Fibroblast of lung (primary cell): ENCODE results near the gene PRUNE2. TPM values are rescaled to one million over a fixed set of nuclear protein-coding genes. Genes with fewer than 3 reads are reported as not detected.

ENCODE experiments used
- DNase-seq, 2 donors: peaks; one replicate each; pipeline versions ENCODE4 v3.0.0 to v3.0.0-alpha.2; 2010; ENCODE audit warnings: low read depth in 2 of 2
- H2AFZ ChIP-seq: 2 replicates; pipeline ENCODE4 v1.5.1; 2012; ENCODE audit warnings: low read length, control low read depth, inconsistent platforms
- H3K27ac ChIP-seq: 2 replicates; pipeline ENCODE4 v1.5.1; 2011; ENCODE audit warnings: low read length, control low read depth; ENCODE audit not compliant: insufficient read depth
- H3K27me3 ChIP-seq: 2 replicates; pipeline ENCODE4 v1.5.1; 2011; ENCODE audit warnings: mild to moderate bottlenecking, low read length; ENCODE audit not compliant: control insufficient read depth, insufficient read depth
- H3K36me3 ChIP-seq: 2 replicates; pipeline ENCODE4 v1.5.1; 2011; ENCODE audit warnings: low read length; ENCODE audit not compliant: control insufficient read depth, insufficient read depth
- H3K4me1 ChIP-seq: 2 replicates; pipeline ENCODE4 v1.5.1; 2011; ENCODE audit warnings: low read length; ENCODE audit not compliant: control insufficient read depth, insufficient read depth; ENCODE audit errors: extremely low read depth
- H3K4me2 ChIP-seq: 2 replicates; pipeline ENCODE4 v1.5.1; 2011; ENCODE audit warnings: low read length, control low read depth; ENCODE audit not compliant: insufficient read depth; ENCODE audit errors: extremely low read depth
- H3K4me3 ChIP-seq, 4 experiments: fragments of 200-600 bp in 1 of 4; sonication (generic) in 1 of 4; replicated peaks in 1 of 4; 2 replicates each; pipeline ENCODE4 v1.5.1; 2011 to 2016; ENCODE audit warnings: low read length in 4 of 4, low read depth in 3 of 4, mild to moderate bottlenecking in 3 of 4, control low read depth in 2 of 4, inconsistent platforms in 1 of 4, mixed read lengths in 1 of 4; ENCODE audit not compliant: insufficient read depth in 1 of 4; ENCODE audit errors: control extremely low read depth in 1 of 4
- H3K79me2 ChIP-seq: 2 replicates; pipeline ENCODE4 v1.5.1; 2012; ENCODE audit warnings: mild to moderate bottlenecking, low read length, inconsistent platforms; ENCODE audit not compliant: control insufficient read depth, insufficient read depth
- H3K9ac ChIP-seq: 2 replicates; pipeline ENCODE4 v1.5.1; 2011; ENCODE audit warnings: mild to moderate bottlenecking, low read length, control low read depth; ENCODE audit not compliant: insufficient read depth
- H3K9me3 ChIP-seq: 2 replicates; pipeline ENCODE4 v1.5.1; 2012; ENCODE audit warnings: low read depth, low read length; ENCODE audit not compliant: control insufficient read depth, insufficient read depth
- H4K20me1 ChIP-seq: 2 replicates; pipeline ENCODE4 v1.5.1; 2011; ENCODE audit warnings: low read length; ENCODE audit not compliant: control insufficient read depth, insufficient read depth; ENCODE audit errors: extremely low read depth
- EZH2 ChIP-seq: IDR thresholded peaks from 2 replicates; pipeline ENCODE4 v1.5.1; 2012; ENCODE audit warnings: low read length, control low read depth, mild to moderate bottlenecking; ENCODE audit errors: missing control alignments
- polyA plus RNA-seq, 2 donors: library from polyadenylated mRNA; depleted of rRNA in 1 of 2; stranded (reverse) in 1 of 2; unstranded in 1 of 2; fragments of >200 nt; gene quantifications; 2 replicates each; pipeline ENCODE4 v1.2.1, GENCODE V29; 2011 to 2012; ENCODE audit warnings: missing spikeins in 1 of 2
- total RNA-seq: library from RNA; depleted of rRNA; stranded (reverse); fragments of >200 nt; gene quantifications from 2 replicates; pipeline ENCODE4 v1.2.1, GENCODE V29; 2014
- TF ChIP-seq, protein P1 (sequence below), 2 donors: IDR thresholded peaks in 1 of 2; conservative IDR thresholded peaks in 1 of 2; 1 replicate in 1 of 2; 2 replicates in 1 of 2; pipeline ENCODE4 v1.5.1; 2011 to 2012; ENCODE audit warnings: low read length in 2 of 2, control low read depth in 1 of 2, inconsistent platforms in 1 of 2, low read depth in 1 of 2, mild to moderate bottlenecking in 1 of 2

PRUNE2 gene
- total and polyA plus RNA-seq, 2 donors (not counting 1 experiment from before 2014, with no cell fraction given) = 5.4 to 95.6 TPM

DNA sequence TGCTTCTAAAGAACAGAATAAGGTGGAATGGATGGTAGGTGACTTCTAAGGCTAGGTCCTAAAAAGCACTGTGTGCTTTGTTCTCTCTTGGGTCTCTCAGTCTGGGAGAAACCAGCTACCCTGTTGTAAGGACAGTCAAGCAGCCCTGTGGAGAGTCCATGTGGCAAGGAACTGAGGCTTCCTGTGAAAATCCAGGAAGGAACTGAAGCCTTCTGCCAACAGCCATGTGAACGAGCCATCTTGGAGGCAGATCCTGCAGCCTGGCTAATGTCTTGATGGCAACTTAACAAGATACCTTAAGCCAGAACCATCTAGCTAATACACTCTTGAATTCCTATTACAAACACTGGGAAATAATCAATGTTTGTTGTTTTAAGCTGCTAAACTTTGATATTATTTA, 241.8 kb downstream of the PRUNE2 start:
- Histone ChIP-seq H3K36me3 (no peaks in the 10 kb centered on the region), H3K4me3 (no peak overlapping the region), H4K20me1 (no peaks in the 10 kb centered on the region), H3K27me3 (peaks cover 2% of the 10 kb centered on the region), H3K4me2 (no peak overlapping the region), H3K4me1 (no peaks in the 10 kb centered on the region), H3K79me2 (no peaks in the 10 kb centered on the region), H3K9ac (no peak overlapping the region), H2AFZ (no peak overlapping the region), H3K27ac (no peak overlapping the region), H3K9me3 (no peaks in the 10 kb centered on the region)
- DNase-seq = no peak
- TF ChIP-seq EZH2 = no peak
- TF ChIP-seq, protein P1, sequence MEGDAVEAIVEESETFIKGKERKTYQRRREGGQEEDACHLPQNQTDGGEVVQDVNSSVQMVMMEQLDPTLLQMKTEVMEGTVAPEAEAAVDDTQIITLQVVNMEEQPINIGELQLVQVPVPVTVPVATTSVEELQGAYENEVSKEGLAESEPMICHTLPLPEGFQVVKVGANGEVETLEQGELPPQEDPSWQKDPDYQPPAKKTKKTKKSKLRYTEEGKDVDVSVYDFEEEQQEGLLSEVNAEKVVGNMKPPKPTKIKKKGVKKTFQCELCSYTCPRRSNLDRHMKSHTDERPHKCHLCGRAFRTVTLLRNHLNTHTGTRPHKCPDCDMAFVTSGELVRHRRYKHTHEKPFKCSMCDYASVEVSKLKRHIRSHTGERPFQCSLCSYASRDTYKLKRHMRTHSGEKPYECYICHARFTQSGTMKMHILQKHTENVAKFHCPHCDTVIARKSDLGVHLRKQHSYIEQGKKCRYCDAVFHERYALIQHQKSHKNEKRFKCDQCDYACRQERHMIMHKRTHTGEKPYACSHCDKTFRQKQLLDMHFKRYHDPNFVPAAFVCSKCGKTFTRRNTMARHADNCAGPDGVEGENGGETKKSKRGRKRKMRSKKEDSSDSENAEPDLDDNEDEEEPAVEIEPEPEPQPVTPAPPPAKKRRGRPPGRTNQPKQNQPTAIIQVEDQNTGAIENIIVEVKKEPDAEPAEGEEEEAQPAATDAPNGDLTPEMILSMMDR (conservative IDR thresholded peaks at IDR 0.05 in 1 of 2, IDR thresholded peaks at IDR 0.05 in 1 of 2; ENCODE audit: low read depth in 1 of 2, low read length in 2 of 2) = no peak

DNA sequence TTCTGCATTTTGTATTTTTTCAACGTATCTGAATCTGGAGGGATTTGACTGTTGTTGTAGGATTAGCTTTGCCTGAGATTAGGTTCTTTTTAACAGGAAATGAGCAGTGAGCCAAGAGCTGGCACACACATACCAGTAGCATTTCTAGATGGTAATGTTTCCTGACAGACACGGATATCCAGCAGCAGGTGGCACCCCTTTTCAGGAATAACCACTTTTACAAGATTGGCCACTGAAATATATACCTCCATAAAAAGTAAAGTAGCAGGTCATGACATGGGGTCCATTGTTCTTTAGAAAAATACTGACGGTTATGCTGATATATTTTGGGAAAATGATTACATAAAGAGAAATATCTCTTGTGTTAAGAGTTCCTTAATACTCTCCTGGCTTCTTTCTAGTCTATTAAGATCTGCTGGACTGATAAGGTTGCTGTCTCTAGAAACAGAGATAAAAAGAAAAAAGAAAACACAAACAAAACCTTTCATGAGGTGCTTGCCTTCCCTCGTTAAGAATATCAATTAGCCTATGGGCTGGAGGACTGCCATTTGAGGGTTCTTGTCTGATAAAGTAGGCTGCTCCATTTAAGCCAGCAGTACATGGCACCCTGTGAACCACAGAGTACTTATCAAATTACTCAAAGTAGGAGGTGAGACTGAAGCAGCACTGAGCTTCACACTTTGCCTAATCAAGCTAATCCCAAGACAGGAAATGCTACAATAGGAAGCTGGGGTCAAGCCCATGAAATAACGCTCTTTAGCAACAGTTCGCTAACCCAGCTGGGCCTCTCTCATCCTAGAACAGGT, 243.2 kb downstream of the PRUNE2 start:
- TF ChIP-seq EZH2 = no peak
- TF ChIP-seq, protein P1 (conservative IDR thresholded peaks at IDR 0.05 in 1 of 2, IDR thresholded peaks at IDR 0.05 in 1 of 2; ENCODE audit: low read depth in 1 of 2, low read length in 2 of 2) = no peak
- peaks cover 2% of the 10 kb centered on the region for H3K4me1 ChIP-seq
- DNase-seq = no peak

DNA sequence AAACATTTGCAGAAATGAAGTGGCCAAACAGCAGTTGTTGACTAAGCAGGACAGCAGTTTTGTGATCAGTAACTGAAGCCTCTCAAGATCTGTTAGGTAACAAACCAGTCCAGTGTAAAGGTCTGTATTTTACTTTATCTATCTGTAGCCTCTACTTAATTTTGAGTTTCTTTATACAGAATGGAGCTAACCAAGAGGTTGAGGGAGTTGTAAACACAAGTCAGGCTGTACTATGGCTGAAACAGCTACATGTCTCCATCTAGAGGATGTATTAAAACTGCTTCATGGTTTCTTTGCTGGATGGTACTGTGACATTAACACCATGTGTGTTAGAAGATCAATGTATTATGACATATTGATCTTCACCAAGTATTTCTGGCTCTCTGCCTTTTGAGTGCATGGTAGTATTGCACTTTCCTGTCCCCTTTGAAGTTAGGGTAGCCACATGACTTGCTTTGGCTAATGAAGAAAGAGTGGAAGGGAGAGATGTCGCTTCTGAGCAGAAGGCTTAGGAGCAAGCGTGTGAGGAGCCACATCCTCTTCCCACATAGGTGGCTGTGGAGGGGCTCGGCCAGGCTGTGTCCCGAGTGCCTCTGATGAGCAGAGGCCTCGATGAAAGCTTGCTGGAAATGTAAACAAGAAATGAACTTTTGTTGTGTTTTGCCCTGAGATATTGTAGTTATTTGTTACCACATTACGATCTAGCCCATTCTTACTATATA, 247.2 kb downstream of the PRUNE2 start:
- H3K36me3 ChIP-seq = no peaks in the 10 kb centered on the region
- no peak overlapping the region for H3K27ac ChIP-seq
- no peaks in the 10 kb centered on the region for H3K79me2 ChIP-seq
- H3K9ac ChIP-seq = no peak overlapping the region
- no peak overlapping the region for H3K4me3 ChIP-seq
- peaks cover 13% of the 10 kb centered on the region for H3K4me1 ChIP-seq
- H3K27me3 ChIP-seq = no peaks in the 10 kb centered on the region
- TF ChIP-seq, protein P1 (conservative IDR thresholded peaks at IDR 0.05 in 1 of 2, IDR thresholded peaks at IDR 0.05 in 1 of 2; ENCODE audit: low read depth in 1 of 2, low read length in 2 of 2) = peak; percentile 73 to 74
- no peak for TF ChIP-seq EZH2
- no peaks in the 10 kb centered on the region for H4K20me1 ChIP-seq
- no peak overlapping the region for H3K4me2 ChIP-seq
- no peak overlapping the region for H2AFZ ChIP-seq
- DNase-seq = peak; percentile 62 to 89
- no peaks in the 10 kb centered on the region for H3K9me3 ChIP-seq

More for the DNA sequence above, 243.2 kb downstream of the PRUNE2 start:
- H3K27ac ChIP-seq = no peak overlapping the region
- H2AFZ ChIP-seq = no peak overlapping the region
- H3K4me2 ChIP-seq = no peak overlapping the region
- H3K9me3 ChIP-seq = no peaks in the 10 kb centered on the region
- H3K9ac ChIP-seq = no peak overlapping the region
- no peaks in the 10 kb centered on the region for H3K79me2 ChIP-seq
- H3K36me3 ChIP-seq = no peaks in the 10 kb centered on the region
- H3K4me3 ChIP-seq = no peak overlapping the region
- H4K20me1 ChIP-seq = no peaks in the 10 kb centered on the region
- peaks cover 2% of the 10 kb centered on the region for H3K27me3 ChIP-seq
